Endodermal cell (in vitro differentiated cells): ENCODE data around the gene XDH. TPM values are rescaled to one million over a fixed set of nuclear protein-coding genes. Genes with fewer than 3 reads are reported as not detected.

Experiments
- DNase-seq: peaks from one replicate; pipeline ENCODE4 v3.0.0-alpha.2; 2017
- H3K27ac ChIP-seq: 2 replicates; pipeline ENCODE4 v1.5.1; 2013; ENCODE audit warnings: mild to moderate bottlenecking, low read depth, low read length, moderate library complexity
- H3K27me3 ChIP-seq: 2 replicates; pipeline ENCODE4 v1.6.1; 2013; ENCODE audit warnings: mild to moderate bottlenecking, low read length, moderate library complexity; ENCODE audit not compliant: insufficient read depth, control insufficient read depth, poor library complexity, severe bottlenecking
- H3K36me3 ChIP-seq: 2 replicates; pipeline ENCODE4 v1.7.0; 2013; ENCODE audit warnings: mild to moderate bottlenecking, low read length, moderate library complexity; ENCODE audit not compliant: control insufficient read depth, insufficient read depth
- H3K4me1 ChIP-seq: one replicate; pipeline ENCODE4 v1.7.0; 2013; ENCODE audit warnings: low read length; ENCODE audit not compliant: control insufficient read depth, insufficient read depth
- H3K4me3 ChIP-seq: 2 replicates; pipeline ENCODE4 v1.5.1; 2013; ENCODE audit warnings: mild to moderate bottlenecking, low read length, moderate library complexity
- H3K9ac ChIP-seq: 2 replicates; pipeline ENCODE4 v1.6.1; 2013; ENCODE audit warnings: mild to moderate bottlenecking, low read length, moderate library complexity; ENCODE audit not compliant: poor library complexity, severe bottlenecking; ENCODE audit errors: extremely low read depth
- H3K9me3 ChIP-seq: 2 replicates; pipeline ENCODE4 v1.6.1; 2013; ENCODE audit warnings: mild to moderate bottlenecking, low read length, moderate library complexity; ENCODE audit not compliant: control insufficient read depth
- H3K27ac Mint-ChIP-seq: 2 replicates; pipeline ENCODE4 v1.8.0; 2020; ENCODE audit warnings: mixed read lengths
- H3K27me3 Mint-ChIP-seq: 2 replicates; pipeline ENCODE4 v1.8.0; 2021; ENCODE audit warnings: mild to moderate bottlenecking, mixed read lengths; ENCODE audit not compliant: insufficient read depth
- H3K36me3 Mint-ChIP-seq: 2 replicates; pipeline ENCODE4 v1.8.0; 2020; ENCODE audit warnings: low read depth, mixed read lengths
- H3K4me1 Mint-ChIP-seq: 2 replicates; pipeline ENCODE4 v1.8.0; 2020; ENCODE audit warnings: mixed read lengths
- H3K4me3 Mint-ChIP-seq: 2 replicates; pipeline ENCODE4 v1.8.0; 2020; ENCODE audit warnings: mild to moderate bottlenecking, moderate library complexity, mixed read lengths
- H3K9me3 Mint-ChIP-seq: 2 replicates; pipeline ENCODE4 v1.8.0; 2020; ENCODE audit warnings: mild to moderate bottlenecking, mixed read lengths
- WGBS, 2 experiments: methylation state at CpG; one replicate each; pipeline versions ENCODE4 v1.1.5 to v1.1.7; 2013; ENCODE audit warnings: missing lambda C conversion rate in 2 of 2, mixed read lengths in 1 of 2; ENCODE audit not compliant: insufficient coverage in 1 of 2, insufficient read length in 1 of 2; 5-methylcytosine and 5-hydroxymethylcytosine counted together
- total RNA-seq, 2 donors: library from RNA; stranded (reverse); fragmentation: NEBNext Ultra II Directional in 1 of 2; extraction: Animal tissue kit (Norgen Biotek cat#: 25700) in 1 of 2; gene quantifications; 2 replicates in 1 of 2; 3 replicates in 1 of 2; pipeline ENCODE4 v1.2.1, GENCODE V29; 2021
- TF ChIP-seq, protein P1 (sequence below): fragments of 200-600 bp; sonication (generic); conservative IDR thresholded peaks from 2 replicates; pipeline ENCODE4 v1.5.0; 2021; ENCODE audit warnings: antibody characterized with exemption, mild to moderate bottlenecking

Gene XDH
- total RNA-seq, 2 donors from 2014 or later = 1.9 to 4.0 TPM

DNA sequence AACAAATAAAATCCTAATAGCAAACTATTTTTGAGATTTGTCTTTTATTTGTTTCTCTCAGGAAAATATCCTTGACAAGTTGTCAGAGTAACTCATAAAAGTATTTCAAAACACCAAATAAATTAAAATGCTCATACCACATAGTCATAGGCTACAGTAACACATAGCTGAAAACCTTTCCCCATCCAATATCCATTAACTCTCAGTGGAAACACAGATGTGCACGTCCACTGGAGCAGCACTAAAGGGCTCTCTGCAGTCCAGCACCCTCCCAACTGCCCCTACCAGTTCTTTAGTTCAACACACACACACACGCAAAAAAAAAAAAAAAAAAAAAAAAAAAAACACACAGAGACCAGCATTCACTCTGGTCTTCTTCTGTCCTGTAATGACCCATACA is 879 bp upstream of the XDH start:
- no peak overlapping the region for H3K27ac Mint-ChIP-seq
- no peaks in the 10 kb centered on the region for H3K36me3 Mint-ChIP-seq
- Histone ChIP-seq H3K27me3 (no peaks in the 10 kb centered on the region), H3K36me3 (no peaks in the 10 kb centered on the region), H3K9ac (no peak overlapping the region), H3K27ac (no peak overlapping the region), H3K4me3 (no peak overlapping the region), H3K4me1 (no peaks in the 10 kb centered on the region), H3K9me3 (peaks cover 8% of the 10 kb centered on the region)
- WGBS, 2 experiments = 86% methylated on average over 2 of the region's 2 CpGs; no CpG with 5 or more reads in 1 of the 2 experiments
- TF ChIP-seq, protein P1, sequence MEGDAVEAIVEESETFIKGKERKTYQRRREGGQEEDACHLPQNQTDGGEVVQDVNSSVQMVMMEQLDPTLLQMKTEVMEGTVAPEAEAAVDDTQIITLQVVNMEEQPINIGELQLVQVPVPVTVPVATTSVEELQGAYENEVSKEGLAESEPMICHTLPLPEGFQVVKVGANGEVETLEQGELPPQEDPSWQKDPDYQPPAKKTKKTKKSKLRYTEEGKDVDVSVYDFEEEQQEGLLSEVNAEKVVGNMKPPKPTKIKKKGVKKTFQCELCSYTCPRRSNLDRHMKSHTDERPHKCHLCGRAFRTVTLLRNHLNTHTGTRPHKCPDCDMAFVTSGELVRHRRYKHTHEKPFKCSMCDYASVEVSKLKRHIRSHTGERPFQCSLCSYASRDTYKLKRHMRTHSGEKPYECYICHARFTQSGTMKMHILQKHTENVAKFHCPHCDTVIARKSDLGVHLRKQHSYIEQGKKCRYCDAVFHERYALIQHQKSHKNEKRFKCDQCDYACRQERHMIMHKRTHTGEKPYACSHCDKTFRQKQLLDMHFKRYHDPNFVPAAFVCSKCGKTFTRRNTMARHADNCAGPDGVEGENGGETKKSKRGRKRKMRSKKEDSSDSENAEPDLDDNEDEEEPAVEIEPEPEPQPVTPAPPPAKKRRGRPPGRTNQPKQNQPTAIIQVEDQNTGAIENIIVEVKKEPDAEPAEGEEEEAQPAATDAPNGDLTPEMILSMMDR = no peak
- no peak overlapping the region for H3K4me3 Mint-ChIP-seq
- no peaks in the 10 kb centered on the region for H3K27me3 Mint-ChIP-seq
- no peak for DNase-seq
- peaks cover 8% of the 10 kb centered on the region for H3K4me1 Mint-ChIP-seq
- no peaks in the 10 kb centered on the region for H3K9me3 Mint-ChIP-seq

DNA sequence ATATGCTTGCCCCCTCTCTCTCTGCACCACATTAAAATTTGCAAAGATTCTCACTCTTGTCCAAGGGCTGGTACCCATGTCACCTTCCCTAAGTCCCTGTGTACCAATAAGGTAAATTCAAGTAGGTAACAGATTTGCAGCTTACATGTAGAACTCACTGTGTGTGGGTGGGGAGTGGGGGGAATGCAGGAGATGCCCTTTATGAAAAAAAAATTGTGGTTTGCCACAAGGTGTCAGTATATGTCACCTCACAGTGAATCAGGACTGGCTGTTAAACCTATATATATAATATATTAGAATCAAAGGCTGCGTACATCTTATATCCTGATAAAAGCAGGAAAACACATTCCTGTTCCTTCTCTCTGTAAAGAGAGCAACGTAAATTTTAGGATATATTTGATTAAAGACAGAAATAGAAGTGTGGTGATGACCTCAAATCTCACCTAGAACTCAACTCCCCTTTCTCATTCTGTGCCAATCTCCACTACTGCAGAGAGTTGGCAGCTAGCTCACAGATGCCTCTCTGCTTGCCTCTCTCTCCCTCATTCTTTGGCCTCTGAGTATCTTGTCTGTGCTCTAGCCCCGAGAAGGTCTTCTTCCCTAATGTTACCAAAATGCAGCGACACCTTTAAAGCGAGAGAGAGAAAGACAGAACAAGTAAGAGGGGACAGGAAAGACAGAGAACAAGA is 536 bp downstream of the XDH start:
- DNase-seq = no peak
- H3K4me3 Mint-ChIP-seq = no peak overlapping the region
- H3K27ac Mint-ChIP-seq = no peak overlapping the region
- H3K9me3 ChIP-seq = no peaks in the 10 kb centered on the region
- H3K4me1 ChIP-seq = no peaks in the 10 kb centered on the region
- no peak overlapping the region for H3K9ac ChIP-seq
- H3K27ac ChIP-seq = no peak overlapping the region
- H3K27me3 Mint-ChIP-seq = no peaks in the 10 kb centered on the region
- WGBS, 2 experiments = 91% methylated on average over 3 of the region's 5 CpGs; no CpG with 5 or more reads in 1 of the 2 experiments
- TF ChIP-seq, protein P1 = peak; percentile 69
- H3K9me3 Mint-ChIP-seq = no peaks in the 10 kb centered on the region
- no peak overlapping the region for H3K4me3 ChIP-seq
- H3K4me1 Mint-ChIP-seq = peaks cover 8% of the 10 kb centered on the region
- H3K36me3 Mint-ChIP-seq = no peaks in the 10 kb centered on the region
- no peaks in the 10 kb centered on the region for H3K36me3 ChIP-seq
- no peaks in the 10 kb centered on the region for H3K27me3 ChIP-seq

DNA sequence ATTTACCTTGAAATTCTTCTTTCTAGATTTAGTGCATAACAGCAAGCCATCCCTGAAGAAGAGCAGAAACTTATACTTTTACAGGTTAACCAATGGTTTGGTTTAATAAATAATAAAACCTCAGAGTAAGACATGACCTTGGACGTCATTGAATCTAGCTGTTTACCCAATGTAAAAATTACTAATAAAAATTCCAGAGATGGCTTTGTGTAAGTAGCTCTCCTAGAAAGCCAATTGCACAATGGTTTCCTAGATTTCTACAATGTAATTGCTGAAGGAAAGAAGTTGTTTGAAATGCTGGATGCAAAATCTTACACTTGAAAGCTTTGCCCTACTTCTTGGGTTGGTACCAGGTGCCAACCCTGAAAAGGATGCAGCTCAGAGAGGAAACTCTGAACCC is 1.5 kb downstream of the XDH start:
- H3K4me3 ChIP-seq = no peak overlapping the region
- H3K27me3 ChIP-seq = no peaks in the 10 kb centered on the region
- Mint-ChIP-seq H3K27ac (no peak overlapping the region), H3K27me3 (no peaks in the 10 kb centered on the region), H3K36me3 (no peaks in the 10 kb centered on the region), H3K4me1 (peaks cover 8% of the 10 kb centered on the region), H3K4me3 (no peak overlapping the region), H3K9me3 (no peaks in the 10 kb centered on the region)
- TF ChIP-seq, protein P1 = no peak
- H3K9ac ChIP-seq = no peak overlapping the region
- H3K9me3 ChIP-seq = no peaks in the 10 kb centered on the region
- WGBS, 2 experiments = 70% methylated on average over 1 of the region's 1 CpG; no CpG with 5 or more reads in 1 of the 2 experiments
- DNase-seq = no peak
- no peaks in the 10 kb centered on the region for H3K36me3 ChIP-seq
- H3K27ac ChIP-seq = no peak overlapping the region
- no peaks in the 10 kb centered on the region for H3K4me1 ChIP-seq
